IMR-90 (cell line): ENCODE data around the gene OR52I1.

Experiments
- BHLHE40 ChIP-seq: fragments of 150-350 bp; IDR thresholded peaks from 2 replicates; pipeline ENCODE4 v1.6.1; 2016; ENCODE audit warnings: mild to moderate bottlenecking, low read depth, low read length
- CEBPB ChIP-seq: IDR thresholded peaks from 2 replicates; pipeline ENCODE4 v1.6.1; 2012; ENCODE audit warnings: low read depth, low read length, improper control_type of control experiment
- CHD1 ChIP-seq: IDR thresholded peaks from 2 replicates; pipeline ENCODE4 v1.6.1; 2012; ENCODE audit warnings: low read depth, low read length, improper control_type of control experiment
- CTCF ChIP-seq: conservative IDR thresholded peaks from 2 replicates; pipeline ENCODE4 v1.5.1; 2012; ENCODE audit warnings: mild to moderate bottlenecking, low read depth, low read length, improper control_type of control experiment
- ELK1 ChIP-seq: fragments of 150-350 bp; IDR thresholded peaks from 2 replicates; pipeline ENCODE4 v1.6.1; 2016; ENCODE audit warnings: low read depth, mild to moderate bottlenecking, low read length, moderate library complexity, borderline replicate concordance
- FOS ChIP-seq: fragments of 150-350 bp; IDR thresholded peaks from 2 replicates; pipeline ENCODE4 v1.6.1; 2016; ENCODE audit warnings: low read depth, low read length
- MAFK ChIP-seq: IDR thresholded peaks from 2 replicates; pipeline ENCODE4 v1.6.1; 2012; ENCODE audit warnings: low read depth, low read length, improper control_type of control experiment
- MAZ ChIP-seq: IDR thresholded peaks from 2 replicates; pipeline ENCODE4 v1.6.1; 2012; ENCODE audit warnings: low read depth, mild to moderate bottlenecking, low read length, improper control_type of control experiment, moderate library complexity, borderline replicate concordance
- MXI1 ChIP-seq: IDR thresholded peaks from 2 replicates; pipeline ENCODE4 v1.6.1; 2012; ENCODE audit warnings: low read depth, mild to moderate bottlenecking, low read length, moderate library complexity, borderline replicate concordance
- POLR2A ChIP-seq: IDR thresholded peaks from 2 replicates; pipeline ENCODE4 v1.6.1; 2012; ENCODE audit warnings: mild to moderate bottlenecking, low read depth, low read length
- RAD21 ChIP-seq: IDR thresholded peaks from 2 replicates; pipeline ENCODE4 v1.6.1; 2012; ENCODE audit warnings: low read length, improper control_type of control experiment
- RCOR1 ChIP-seq: IDR thresholded peaks from 2 replicates; pipeline ENCODE4 v1.6.1; 2012; ENCODE audit warnings: mild to moderate bottlenecking, low read length, improper control_type of control experiment; ENCODE audit not compliant: insufficient replicate concordance
- SMC3 ChIP-seq: fragments of 150-350 bp; IDR thresholded peaks from 2 replicates; pipeline ENCODE4 v1.6.1; 2016; ENCODE audit warnings: low read depth, mild to moderate bottlenecking, antibody characterized with exemption, low read length, moderate library complexity
- USF2 ChIP-seq: fragments of 150-350 bp; IDR thresholded peaks from 2 replicates; pipeline ENCODE4 v1.6.1; 2017; ENCODE audit warnings: mild to moderate bottlenecking, antibody characterized with exemption, low read length, low read depth

- no peak for TF ChIP-seq CTCF
- no peak for TF ChIP-seq USF2
- TF ChIP-seq POLR2A: no peak
- TF ChIP-seq CEBPB: no peak
- no peak for TF ChIP-seq SMC3
- TF ChIP-seq FOS: no peak
- TF ChIP-seq RAD21: no peak
- no peak for TF ChIP-seq MXI1
- TF ChIP-seq RCOR1: no peak
- TF ChIP-seq BHLHE40: no peak
- TF ChIP-seq MAZ: no peak
- no peak for TF ChIP-seq MAFK
- no peak for TF ChIP-seq ELK1
- TF ChIP-seq CHD1: no peak
Measured at GRCh38 chr11:4559527-4560440, 34.1 kb upstream of the OR52I1 start.
